Stimulated activated CD4-positive, alpha-beta T cell treated with anti-CD3 and anti-CD28 coated beads, TNF-alpha, amount 100 ng/mL, for 24 hours (primary cell): ENCODE data around the gene FAM171A2.
"Not testable (repeated sequence)": the region's sequence is repeated elsewhere in the genome, so short reads cannot be mapped to it uniquely, and the experiment has no call there.

Source experiments
- DNase-seq, 3 experiments: peaks; one replicate each; pipeline ENCODE4 v3.0.0-alpha.2; 2020; ENCODE audit warnings: low read depth in 3 of 3

Gene FAM171A2

DNA sequence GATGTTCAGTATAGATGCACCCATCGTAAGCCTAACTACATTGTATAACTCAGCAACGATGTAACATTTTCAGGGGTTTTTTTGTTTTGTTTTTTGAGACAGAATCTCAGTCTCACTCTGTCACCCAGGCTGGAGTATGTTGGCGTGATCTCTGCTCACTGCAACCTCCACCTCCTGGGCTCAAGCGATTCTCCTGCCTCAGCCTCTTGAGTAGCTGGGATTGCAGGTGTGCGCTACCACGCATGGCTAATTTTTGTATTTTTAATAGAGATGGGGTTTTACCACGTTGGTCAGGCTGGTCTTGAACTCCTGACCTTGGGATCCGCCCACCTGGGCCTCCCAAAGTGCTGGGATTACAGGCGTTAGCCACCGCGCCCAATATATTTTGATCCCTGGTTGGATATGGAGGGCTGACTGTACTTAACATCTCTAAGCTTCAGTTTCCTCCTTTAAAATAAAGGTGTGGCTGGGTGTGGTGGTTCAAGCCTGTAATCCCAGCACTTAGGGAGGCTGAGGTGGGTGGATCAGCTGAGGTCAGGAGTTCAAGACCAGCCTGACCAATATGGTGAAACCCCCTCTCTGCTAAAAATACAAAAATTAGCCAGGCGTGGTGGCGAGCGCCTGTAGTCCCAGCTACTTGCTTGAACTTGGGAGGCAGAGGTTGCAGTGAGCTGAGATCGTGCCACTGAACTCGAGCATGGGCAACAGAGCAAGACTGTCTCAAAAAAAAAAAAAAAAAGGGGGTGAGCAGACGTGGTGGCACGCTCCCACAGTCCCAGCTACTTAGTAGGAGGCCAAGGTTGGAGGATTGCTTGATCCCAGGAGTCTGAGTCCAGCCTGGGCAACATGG, 16.2 kb downstream of the FAM171A2 start:
- DNase-seq = not testable (repeated sequence)

- DNase-seq = no peak
These were observed 17.4 kb downstream of the FAM171A2 start for GRCh38 chr17:44346064-44346844.

DNA sequence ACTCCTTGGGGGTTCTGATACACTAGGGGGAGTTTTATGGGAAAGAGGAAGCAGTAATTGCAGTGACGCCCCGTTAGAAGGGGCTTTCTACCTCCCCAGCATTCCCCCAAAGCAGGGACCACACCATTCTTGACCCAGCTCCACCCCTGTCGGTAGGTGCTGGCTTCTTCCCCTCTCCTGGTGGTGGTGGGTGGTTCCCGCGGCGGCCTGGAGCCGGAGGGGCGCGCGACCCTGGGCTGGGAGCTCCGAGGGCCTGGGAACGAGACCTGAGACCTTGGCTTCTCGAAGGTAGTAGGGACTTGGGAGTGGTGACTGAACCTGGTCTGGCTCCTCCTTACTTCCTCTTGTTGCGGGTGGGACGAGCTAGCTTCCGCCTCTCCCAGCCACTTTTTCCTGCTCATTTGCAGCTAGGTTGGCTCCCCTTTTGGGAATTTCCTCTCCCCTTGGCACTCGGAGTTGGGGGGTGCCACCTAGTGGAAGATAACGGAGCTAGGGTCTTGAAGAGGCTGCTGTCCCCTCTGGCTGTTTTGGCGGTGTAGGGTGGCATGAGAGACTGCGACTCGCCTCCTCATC, 18.1 kb downstream of the FAM171A2 start:
- DNase-seq = peak in 1 of 3 experiments; percentile 34

- peak; percentile 73 to 85 (median 79) for DNase-seq
These were observed 18.7 kb downstream of the FAM171A2 start, which contains the start of gene GRN for GRCh38 chr17:44344939-44345453. TSS of gene GRN (plus strand) at chr17:44345302. CDS start at chr17:44349165, 3,863 bp downstream.

DNA sequence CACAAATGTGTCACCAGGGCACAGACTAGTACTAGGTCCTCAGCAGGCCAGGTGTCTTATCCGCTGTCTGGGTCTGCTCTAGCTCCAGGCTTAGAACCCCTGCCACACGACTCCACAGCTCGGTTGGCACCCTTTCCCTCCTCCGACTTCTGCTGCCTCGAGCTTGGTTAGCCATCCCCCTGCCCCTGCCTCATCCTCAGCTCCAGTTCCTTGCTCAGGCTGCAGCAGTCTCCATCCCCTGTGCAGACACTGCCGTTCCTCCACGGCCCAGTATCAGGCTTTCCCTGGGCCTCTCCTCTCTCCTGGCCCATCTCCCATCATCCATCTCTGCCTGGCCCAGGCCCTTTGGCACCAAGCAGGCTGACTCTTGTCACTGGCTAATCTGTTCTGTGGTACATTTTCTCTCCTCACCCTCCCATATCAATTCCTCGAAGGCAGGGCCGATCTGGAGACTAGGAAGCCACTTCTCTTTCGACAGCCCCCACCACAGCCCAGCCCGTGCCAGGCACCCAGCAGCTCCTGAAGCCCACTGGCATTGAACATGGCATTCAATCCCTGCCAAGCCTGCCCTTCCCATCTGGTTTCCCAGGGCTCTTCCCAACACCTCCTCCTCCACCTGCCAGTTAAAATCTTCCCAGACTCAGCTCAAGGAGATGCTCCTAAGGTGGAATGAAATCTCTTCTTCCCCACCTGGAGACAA, 20.0 kb downstream of the FAM171A2 start:
- no peak for DNase-seq

- DNase-seq = not testable (repeated sequence)
These were observed 23.1 kb downstream of the FAM171A2 start for GRCh38 chr17:44340553-44340952.

GRCh38 chr17:44338702-44339101, 25.0 kb downstream of the FAM171A2 start:
- DNase-seq = no peak

- DNase-seq = no peak
These were observed 27.7 kb downstream of the FAM171A2 start for GRCh38 chr17:44335968-44336367.

- DNase-seq = no peak
These were observed 28.1 kb downstream of the FAM171A2 start for GRCh38 chr17:44335564-44335963.

DNA sequence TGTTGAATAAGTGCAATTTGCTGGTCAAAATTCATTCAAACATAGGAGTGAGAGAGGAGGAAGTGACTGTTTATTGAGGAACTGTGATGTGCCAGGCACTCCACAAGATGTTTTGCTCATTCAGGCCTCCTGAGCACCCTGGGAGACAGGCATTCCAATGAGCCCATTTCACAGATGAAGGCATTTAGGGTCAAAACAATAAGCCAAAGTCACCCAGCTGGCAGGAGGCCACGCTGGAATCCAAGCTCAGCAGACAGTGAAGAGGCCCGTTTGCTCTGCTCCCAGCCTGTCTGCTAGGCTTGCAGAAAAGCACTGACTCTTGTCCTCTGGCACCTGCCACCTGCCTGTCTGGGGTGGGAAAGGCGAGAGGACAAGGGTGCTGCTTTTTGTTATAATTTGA, 28.9 kb downstream of the FAM171A2 start:
- DNase-seq = no peak

DNA sequence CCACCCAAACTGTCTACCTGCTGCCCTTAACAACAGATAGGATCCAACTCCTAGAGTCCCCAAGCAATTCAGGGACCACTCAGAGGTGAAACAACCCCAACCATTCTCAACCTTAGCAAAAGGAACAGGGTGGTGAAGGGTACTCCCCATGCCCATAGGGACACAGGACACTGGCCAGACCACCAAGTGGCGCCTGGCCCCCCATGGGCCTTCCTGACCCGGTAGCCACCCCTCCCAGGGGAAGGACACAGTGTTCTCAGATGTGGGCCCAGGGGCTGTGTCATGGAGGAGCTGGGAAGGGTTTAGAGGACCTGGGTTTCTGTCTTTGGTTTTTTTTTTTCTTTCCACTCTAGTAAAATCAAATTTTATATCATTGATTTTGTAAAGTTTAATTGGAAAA, 29.3 kb downstream of the FAM171A2 start:
- DNase-seq = no peak

DNA sequence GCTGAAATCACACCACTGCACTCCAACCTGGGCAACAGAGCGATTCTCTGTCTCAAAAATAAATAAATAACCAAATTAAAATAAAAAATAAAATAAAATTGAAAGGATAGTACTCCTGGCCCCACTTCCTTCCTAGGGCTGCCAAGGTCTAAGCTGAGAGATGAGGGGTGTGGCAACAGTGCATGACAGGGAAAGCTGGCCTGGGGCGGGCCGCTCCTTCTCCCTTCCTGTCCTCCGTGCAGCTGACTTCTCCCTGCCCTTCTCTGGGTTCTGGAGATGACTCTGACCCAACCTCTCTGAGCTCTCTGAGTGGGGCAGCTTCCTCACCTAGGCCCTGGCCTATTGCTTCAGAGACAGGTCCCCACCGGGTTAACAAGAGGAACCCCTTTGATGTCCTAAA, 30.3 kb downstream of the FAM171A2 start:
- DNase-seq = no peak

DNA sequence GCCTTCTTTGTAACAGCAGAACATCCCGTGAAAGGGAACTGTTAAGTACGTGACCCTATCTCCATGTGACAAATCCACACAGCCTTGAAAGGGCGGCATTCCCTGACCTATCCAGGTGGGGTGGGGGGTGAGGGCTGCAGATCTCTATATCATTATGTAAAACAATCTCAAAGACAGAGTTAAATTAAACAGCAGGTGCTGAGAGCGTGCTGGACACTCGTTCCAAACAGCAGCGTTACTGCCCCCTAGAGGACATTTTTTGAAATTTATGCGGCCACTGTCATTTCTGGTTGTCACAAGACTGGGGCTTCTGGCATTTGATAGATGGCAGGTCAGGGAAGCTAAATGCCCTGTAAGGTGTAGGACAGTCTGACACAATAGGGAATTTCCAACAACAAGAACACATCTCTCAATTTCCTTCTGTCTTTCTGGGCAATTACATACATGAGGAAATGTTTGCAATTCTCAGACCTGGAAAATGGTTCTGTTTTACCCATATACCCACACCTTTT, 32.3 kb downstream of the FAM171A2 start:
- DNase-seq = peak in 2 of 3 experiments; percentile 57 to 62

- not testable (repeated sequence) for DNase-seq
These were observed 33.4 kb downstream of the FAM171A2 start for GRCh38 chr17:44330263-44330662.

GRCh38 chr17:44329516-44329915, 34.1 kb downstream of the FAM171A2 start:
- not testable (repeated sequence) for DNase-seq

DNA sequence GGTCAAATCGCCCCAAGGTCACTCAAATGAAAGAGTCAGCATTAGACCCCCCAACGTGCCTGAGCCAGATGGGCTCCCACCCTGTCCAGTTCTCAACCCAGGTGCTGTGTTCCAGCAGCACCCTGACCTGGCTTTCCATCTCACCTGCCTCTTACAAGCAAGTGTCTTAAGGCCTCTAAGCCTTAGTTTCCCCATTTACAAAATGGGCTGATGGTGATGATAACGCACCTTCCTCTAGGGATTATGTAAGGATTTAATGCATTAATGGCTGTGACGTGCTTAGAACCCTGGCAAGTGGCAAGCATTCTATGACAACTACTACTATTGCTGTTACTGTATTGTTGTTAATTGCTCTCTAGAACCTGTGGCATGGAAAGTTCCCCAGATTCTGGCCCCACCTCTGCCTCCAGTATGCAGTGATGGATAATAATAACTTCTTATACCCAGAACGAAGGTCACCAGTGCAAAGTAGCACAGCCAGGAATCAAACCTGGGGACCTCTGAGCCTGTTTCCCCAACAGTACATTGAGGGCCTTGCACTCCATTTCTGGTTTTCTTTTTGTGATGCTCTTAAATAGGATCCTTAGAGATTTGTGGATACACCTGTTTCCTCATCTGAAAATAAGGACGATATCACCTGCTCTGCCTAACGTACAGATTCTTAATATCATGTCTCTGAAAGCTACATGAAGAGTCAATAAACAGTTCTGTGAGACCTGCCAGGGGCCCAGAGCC, 35.8 kb downstream of the FAM171A2 start:
- no peak for DNase-seq

DNA sequence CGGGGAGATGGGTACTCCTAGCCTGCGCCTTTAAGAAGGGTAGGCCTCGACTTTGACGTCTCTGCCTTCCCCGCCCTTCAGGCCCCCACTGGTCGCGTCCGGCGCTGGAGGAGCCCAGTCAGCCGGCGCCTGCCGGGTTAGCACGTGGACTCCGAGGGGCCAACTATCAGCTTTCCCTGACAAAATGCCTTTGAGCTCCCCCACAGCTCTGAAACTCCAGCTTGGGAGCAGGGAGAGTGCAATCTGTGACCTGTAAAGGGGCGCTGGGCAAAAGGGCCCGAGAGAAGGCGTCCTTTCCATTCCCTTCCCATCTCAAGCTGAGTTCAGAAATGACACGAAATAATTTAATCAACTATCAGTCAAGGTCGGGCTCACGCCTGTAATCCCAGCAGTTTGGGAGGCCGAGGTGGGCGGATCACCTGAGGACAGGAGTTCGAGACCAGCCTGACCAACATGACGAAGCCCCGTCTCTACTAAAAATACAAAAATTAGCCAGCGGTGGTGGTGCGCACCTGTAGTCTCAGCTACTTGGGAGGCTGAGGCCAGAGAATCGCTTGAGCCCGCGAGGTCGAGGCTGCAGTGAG, 36.7 kb downstream of the FAM171A2 start:
- peak; percentile 82 to 90 (median 89) for DNase-seq

GRCh38 chr17:44324571-44325275, 38.9 kb downstream of the FAM171A2 start, which contains the start of gene SLC25A39:
TSS of gene SLC25A39 (minus strand) at chr17:44324823. CDS start at chr17:44323562, 1,261 bp downstream.
- DNase-seq = peak; percentile 91 to 95 (median 93)

DNA sequence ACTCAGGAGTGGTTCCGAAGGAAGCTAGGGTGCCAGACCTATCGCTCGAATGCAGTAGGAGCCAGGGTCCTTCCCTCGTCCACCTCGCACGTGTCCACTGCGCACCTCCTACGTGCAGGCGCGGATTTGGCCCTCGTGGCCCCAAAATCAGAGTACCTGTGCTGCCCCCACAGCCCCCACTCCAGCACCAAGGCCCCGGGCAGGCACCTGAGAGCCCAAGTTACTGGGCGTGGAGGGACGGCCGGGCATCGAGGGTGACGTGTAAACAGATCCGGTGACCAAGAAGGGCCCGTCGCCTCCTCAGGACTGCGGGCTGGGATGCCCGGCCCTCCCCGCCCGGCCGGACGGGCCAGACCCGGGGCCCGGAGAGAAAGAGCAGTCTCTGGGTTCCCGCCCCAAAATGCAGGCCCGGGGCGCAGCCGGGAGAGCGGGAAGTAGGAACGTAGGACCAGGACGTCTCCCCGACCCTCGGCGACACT, 39.5 kb downstream of the FAM171A2 start:
- DNase-seq = no peak
